Pons (tissue), 1 donor: Measurements from ENCODE around the gene AHRR.
"Not testable (repeated sequence)": the region's sequence is repeated elsewhere in the genome, so short reads cannot be mapped to it uniquely, and the experiment has no call there.

ENCODE experiments used
- DNase-seq: peaks from one replicate; pipeline ENCODE4 v3.0.0-alpha.2; 2016; ENCODE audit warnings: low spot score

Gene AHRR

DNA sequence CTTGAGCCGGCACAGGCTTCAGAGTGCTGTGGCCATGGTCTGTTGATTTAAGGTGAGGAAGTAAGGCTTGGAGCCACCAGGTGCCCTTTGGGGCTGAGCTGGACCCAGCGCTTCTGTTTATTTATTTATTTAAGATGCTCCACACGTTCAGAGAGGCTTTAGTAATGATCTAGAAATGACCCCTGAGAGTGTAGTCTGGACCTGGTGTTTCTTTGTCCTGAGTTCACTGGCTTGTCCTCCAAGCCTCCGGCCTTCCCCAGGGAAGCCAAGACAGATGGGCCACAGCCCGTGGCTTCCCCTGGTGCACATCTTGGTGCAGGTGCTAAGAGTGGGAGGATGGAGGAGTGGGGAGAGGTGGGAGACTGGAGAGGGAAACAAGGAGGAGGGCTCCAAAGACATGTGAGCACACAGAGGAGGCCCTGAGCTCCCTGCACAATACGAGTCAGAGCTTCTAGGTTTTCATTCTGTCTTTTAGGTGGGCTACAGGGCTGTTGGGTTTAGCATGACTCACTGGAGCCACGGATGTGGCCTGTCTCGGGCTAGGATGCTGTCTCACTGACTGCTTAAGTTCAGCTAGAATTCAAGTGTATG lies 56.9 kb downstream of the AHRR start:
- no peak for DNase-seq

DNA sequence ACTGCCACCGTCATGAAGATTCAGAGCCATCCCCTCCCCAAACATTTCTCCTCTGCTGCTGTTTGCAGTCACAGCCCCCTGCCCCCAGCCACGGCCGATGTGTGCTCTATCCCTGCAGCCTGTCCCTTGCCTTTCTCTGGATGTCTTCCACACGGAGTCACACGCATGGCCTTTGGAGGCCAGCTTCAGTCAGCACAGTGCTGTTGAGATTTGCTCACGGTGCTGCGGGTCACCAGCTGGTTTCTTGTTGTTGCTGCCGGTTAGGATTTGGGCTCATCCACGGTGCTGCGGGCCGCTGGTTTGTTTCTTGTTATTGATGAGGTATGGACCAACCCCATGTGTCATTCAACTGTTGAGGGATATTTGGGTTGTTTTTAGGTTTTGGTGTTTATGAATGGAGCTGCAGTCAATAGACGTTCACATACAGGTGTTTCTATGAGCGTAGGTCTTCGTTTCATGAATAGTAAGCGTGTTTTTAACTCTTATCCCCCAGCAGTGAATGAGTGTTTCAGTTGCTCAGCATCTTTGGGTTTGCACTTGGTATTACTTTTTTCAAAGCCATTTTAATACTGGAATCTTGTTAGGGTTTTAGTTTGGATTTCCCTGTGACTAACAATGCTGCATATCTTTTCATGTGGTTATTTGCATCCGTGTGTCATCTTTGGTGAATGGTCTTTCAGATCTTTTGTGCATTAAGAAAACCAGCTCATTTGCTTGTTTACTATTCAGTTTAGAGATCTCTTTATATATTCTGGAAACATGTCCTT lies 57.6 kb downstream of the AHRR start:
- no peak for DNase-seq

DNA sequence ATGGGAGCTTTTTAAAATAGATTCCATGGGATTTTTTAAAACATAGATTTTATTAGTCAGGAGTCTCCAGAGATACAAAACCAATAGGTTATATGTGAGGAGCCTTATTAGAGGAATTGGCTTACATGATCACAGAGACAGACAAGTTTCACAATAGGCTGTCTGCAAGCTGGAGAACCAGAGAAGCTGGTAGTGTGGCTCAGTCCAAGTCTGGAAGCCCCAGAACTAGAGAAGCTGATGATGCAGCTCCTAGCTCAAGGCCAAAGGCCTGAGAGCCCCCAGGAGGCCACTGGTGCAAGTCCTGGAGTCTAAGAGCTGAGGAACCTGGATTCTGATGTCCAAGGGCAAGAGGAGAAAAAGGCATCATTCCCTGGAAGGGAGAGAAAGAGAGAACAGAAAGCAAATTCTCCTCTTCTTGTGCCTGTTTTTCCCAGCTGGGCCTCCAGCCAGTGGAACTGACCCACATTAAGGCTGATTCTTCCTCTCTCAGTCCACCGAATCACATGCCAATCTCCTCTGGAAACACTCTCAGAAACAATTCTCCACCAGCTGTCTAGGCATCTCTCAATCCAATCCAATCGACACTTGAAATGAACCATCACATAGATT lies 59.3 kb downstream of the AHRR start:
- no peak for DNase-seq

DNA sequence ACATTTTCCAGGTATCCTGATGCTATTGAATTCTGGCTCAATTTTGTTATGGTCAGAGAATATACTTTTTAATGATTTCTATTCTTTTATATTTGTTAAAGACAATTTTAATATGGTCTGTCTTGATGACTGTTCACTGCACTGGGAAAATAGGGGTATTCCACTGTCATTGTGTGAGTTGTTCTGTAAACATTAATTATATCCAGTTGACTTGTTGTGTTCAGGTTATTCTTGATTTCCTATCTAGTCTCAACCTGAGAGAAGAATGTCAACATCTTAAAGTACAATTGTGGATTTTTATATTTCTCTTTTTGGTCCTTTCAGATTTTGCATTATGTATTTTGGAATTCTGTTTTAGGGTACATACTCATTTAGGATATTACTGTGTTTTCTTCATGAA lies 61.6 kb downstream of the AHRR start:
- no peak for DNase-seq

DNA sequence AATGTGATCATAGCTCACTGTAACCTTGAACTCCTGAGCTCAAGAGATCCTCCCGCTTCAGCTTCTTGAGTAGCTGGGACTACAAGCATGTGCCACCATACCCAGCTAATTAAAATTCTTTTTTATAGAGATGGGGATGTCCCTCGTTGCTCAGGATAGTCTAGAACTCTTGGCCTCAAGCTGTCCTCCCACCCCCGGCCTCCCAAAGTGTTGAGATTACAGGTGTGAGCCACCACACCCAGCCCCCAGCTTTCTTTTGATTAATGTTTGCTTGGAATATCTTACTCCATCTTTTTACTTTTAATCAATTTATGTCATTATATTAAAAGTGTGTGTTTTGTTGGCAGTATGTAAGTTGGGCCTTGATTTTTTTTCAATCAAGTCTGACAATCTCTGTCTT lies 62.1 kb downstream of the AHRR start:
- DNase-seq: no peak

DNA sequence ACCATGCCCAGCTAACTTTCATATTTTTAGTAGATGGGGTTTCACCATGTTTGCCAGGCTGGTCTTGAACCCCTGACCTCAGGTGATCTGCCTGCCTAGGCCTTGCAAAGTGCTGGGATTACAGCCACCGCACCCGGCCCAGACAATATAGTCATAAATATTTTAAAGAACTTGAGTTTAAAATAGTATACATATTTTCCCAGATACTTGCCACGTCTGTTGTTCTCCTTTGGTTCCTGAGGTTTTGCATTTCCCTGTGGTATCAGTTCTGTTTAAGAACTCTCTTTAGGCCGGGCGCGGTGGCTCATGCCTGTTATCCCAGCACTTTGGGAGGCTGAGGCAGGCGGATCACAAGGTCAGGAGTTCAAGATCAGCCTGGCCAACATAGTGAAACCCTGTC lies 63.1 kb downstream of the AHRR start:
- DNase-seq: not testable (repeated sequence)

DNA sequence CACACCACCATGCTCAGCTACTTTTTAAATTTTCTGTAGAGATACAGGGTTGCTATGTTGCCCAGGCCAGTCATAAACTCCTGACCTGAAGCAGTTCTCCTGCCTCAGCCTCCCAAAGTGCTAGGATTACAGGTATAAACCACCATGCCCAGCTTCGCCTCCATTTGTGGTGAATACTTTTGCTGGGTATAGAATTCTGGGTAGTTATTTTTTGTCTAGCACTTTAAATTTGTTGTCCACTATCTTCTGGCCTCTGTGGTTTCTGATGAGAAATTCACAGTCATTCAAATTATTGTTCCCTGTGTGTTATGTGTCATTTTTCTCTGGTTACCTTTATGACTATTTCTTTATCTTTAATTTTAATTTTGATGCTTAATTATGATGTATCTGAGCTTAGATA lies 63.8 kb downstream of the AHRR start:
- DNase-seq: no peak

DNA sequence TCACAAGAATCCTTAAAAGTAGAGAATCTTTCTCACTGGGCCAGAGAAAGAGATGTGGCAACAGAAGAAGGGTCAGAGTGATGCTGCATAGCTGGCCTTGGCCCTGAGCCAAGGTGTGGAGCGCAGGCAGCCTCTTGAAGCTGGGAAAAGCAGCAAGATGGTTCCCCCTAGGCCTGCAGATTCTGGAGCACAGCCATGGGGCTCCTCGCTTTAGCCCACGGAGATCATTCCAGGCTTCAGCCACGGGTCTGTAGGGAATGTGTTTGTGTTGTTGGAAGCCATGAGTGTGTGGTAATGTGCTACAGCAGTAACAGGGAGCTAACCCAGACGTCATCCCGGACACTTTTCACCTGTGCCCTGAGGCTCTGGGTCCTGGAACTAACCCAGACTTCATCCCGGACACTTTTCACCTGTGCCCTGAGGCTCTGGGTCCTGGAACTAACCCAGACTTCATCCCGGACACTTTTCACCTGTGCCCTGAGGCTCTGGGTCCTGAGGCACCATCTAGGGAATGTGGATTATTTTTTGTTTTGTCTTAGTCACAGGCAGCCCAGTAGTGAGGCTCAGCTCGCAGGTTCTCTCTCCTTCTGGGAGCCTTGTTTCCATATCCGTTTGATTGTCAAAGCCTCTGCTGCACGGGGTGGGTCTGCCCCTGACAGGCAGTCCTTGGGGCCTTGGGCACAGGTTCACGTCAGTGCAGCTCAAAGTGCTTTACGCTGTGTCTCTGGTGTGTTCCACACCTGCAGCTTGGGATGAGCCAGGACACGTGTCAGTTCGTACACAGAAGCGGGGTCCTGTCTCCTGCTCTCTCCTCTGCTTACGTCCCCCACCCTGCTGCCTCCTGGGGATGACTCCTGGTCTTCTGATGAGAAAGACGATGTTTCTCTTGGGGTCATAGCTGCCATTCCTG lies 65.2 kb downstream of the AHRR start:
- DNase-seq: no peak

DNA sequence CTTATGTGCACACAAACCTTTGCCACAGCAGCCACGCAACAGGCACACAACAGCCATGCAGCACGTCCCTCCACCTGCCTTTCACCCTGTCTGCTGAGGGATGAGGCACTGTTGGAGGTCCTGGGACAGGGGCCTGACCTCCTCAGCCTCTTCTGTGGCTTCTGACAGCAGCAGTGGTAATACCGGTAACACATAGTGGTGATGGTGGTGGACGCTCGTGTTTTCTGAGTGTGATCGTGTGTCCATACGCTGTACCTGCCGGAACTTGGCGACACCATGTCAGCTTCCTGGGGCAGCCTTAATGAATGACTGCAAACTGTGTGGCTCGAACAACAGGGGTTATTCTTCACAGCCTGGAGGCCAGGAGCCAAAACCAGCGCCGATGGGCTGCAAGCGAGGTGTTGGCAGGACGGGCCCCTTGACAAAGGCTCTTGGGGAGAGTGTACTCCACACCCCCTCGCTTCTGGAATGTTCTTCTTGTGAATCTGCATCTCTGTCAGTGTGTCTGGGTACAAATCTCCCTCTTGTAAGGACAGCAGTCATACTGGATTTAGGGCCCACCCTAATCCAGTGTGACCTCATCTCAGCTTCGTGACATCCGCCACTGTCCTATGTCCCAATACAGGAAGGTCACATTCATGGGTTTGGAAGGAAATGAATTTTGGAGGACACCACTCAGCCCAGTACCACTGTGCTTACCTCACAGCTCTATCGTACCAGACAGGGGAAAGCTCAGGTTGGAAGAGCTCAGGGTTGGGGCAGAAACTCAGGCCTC lies 66.2 kb downstream of the AHRR start:
- DNase-seq: no peak

DNA sequence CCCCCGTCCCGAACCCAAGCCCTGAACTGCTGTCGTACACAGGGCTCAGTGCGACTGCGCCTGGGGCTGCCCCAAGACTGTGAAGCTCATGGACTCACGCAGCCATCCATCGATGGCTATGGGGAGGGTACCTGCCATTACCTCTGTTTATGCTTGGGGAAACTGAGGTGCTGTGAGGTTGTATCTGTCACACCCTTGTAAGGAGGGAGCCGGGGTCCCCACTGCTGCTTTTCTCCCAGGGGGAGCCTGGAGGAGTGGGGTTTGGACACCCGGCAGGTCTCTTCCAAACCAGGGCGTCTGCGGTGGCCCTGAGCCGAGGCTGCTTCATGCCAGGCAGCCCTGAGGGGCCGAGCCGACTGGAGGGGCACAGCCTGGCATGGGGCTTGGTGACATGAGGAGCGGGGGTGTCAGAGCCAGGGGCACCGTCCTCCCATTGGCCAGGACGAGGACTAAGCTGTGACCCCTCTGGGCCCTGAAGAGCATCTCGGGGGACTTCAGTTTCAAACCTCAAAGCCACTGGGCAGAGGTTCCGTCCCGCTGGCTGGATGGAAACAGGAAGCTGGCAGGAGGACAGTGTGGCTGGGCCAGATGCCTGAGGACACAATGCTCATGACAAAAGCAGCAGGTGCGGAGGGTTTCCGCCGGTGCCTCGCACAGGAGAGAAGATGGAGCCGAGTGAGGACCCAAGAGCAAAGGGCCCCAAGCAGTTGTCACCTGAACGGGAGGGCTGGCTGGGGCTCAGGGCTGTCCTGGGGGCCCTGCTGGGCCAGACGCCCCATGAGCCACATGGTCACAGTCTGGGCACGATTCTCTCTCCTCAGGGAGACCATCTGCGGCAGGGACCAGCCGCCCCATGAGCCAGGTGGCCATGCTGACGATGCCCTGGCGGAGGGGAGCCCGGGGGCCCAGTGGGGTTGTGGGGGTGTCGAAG lies 67.0 kb downstream of the AHRR start:
- DNase-seq: no peak

DNA sequence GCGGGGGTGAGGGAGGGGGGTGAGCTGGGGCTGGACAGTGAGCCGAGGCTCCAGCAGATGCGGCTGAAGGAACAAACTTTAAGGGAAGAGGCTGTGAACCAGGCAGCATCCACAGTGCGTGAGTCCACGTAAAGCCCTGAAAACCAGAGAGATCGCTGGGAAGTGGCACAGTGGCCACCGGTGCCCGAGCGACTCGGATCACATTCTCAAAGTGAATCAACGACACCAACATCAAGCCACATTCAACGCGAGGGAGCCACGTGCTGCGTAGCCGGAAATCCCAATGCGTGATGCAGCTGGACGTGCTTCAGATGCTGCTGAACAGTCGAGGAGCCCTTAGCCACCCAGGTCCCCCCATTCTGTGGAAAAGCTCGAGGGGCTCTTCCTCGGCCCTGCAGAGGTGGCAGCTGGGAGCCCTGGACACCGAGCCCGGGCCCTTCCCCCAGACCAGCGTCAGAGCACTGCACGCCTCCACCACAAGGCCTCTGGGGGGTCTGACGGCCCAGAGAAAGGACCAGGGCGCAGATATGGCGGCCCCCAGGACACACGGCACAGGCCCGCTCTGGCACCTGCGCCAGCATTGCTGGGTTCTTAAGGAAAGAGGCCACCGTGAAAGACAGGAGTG lies 67.8 kb downstream of the AHRR start:
- no peak for DNase-seq

DNA sequence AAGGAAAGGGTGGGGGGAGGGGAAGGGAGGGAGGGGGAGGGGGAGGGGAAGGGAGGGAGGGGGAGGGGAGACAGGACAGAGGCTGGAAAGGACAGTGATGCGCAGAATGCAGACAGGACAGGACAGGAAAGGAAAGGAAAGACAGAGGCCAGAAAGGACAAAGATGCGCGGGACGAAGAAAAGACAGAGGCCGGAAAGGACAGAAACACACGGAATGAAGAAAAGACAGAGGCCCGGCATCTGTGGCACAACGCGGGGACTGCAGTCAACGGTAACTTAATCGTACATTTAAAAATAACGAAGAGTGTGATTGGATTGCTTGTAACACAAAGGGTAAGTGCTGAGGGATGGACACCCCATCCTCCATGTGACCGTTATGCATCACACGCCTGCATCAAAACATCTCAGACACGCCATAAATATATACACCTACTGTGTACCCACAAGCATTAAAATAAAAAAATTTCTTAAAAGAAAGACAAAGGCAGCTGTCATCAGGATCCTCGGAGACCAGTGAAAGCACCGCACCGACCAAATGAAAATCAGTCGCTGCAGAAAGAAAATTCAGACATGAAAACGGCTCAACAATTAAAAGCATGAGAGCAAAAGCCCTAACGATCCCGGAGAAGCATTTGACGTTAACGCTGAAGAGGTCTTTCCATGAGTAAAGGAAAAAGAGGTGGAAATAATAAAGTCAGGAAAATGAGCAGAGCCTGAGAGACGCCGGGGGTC lies 68.5 kb downstream of the AHRR start:
- DNase-seq: no peak

DNA sequence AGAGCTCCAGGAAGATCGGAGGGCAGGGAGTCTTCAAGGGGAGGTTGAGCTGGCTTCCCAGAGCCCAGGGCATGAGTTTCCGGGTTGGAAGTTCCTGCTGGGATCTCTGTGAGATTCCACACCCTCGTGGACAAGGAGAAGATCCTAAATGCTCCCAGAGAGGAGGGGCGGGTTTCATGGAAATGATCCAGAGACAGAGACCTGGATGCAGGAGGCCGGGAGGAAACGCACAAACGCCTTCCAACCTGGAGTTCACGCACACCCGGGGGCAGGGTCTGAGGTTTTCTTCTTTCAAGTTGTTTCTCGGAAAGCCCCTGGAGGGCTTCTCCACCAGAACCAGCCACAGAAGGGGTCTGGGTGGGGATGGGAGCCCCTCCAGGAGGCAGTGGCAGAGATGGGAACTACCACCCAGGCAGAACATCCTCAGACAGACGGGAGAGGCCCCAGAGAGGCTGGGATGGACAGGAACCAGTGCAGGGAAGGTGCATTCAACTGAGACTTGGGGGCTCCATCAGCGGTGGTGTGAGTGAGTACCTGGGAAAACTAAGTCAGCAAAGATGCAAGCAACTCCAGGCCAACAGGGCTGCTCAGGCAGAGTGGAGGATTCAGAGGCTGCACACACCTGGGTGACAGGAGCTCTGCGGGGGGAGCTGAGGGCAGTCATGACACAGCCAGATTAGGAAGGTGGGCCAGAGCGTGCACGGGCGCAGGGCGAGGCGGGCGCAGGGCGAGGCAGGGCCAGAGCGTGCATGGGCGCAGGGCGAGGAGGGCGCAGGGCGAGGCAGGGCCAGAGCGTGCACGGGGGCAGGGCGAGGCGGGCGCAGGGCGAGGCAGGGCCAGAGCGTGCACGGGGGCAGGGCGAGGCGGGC lies 69.3 kb downstream of the AHRR start:
- no peak for DNase-seq

DNA sequence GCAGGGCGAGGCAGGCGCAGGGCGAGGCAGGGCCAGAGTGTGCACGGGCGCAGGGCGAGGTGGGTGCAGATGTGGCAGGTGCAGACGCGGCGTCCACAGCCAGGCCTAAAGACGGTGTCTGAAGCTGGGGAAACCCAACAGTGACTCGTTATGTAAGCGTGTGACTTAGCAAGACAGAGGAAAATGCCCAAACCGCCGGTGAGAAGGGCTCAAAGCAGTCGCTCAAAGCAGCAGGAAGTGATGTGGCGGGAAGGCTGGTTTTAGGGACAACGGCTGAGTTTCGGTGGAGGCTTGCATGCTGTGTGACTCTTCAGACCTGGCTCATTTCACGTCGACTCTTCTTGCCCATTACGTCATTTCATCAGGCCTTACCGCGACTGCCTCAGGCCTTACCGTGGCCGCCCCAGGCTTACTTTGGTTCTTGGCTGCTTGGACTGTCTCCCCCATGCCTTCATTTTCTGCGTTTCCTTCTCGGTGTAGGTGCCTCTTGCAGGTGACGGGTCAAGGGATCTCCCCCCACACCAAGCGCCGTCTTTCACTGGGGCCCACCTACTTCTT lies 71.0 kb downstream of the AHRR start:
- DNase-seq: no peak

DNA sequence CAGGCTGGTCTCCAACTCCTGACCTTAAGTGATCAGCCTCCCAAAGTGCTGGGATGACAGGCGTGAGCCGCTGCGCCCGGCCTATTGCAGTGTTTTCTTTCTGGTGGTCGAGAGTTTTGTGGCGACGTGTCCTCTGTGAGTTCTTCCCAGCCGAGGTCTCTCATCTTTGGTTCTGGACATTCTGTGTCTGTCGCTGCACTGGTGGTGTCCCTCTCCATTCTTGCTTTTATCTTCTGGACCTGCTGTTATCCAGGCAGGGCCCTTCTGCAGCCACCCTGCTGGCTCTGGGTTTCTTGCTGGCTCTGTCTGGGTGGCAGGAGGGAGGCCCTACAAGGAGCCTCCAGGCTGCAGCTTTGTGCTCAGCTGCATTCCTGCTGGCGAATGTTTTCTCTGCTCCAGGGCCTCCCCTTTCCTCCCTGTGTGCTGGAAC lies 72.3 kb downstream of the AHRR start:
- DNase-seq: no peak

DNA sequence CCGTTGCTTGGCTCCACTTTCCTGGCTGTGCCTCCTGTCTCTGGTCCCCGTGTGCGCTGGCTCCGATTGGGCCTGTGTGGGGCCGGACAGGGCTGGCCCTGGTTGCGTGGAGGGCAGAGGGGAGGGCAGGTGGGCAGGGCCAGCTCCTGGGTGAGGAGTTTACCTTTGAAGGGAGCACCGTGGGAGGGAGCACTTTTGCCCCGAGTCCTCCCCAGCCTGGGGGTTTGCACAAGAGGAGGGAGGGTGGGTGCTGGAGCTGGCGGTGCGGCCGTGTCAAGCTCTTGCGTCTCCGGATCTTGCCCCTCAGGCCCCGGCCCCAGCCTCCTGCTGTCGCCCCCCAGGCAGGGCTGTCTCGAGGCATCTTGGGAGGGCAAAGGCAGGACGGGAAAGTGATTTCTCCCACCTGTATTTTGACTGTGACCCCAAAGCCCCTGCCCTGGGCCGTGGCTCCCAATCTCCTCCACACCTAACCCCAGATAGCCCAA lies 73.2 kb downstream of the AHRR start:
- DNase-seq: no peak

DNA sequence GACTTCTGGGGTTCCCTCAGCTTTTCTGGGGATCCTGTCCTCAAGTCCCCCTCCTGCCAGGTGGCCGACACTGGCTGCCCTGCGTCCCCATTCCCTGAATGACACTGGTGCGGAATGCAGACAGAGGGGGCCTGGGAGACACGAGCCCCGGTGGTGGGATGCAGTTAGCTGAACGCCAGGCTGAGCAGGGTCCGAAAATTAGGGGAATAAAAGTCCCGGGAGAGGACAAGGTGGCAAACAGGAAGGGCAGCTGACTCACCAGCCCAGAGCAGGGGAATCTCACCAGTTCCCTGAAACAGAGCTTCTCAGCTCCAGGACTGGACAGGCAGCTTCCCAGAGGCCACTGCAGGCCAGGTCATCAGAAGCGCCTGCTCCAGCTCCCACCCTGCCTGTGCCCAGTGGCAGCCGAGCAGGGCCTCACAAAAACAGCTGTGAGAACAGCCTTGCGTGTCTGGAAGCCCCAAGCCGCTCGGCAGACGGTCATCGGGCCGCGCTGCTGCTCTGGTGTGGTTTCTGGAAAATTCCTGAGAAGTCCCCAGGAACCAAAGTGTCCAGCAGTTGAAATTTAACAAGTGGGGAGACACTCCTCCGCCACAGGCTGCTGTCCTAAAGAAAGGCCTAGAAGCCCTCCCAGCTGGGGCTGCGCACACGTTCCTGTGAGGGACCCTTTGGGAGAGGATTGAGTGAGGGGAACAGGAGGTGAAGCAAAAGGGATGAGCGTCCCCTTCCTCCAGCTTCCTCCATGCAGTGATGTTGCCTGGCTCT lies 73.8 kb downstream of the AHRR start:
- no peak for DNase-seq
